Measurements from ENCODE around the gene MCL1. TPM values are rescaled to one million over a fixed set of nuclear protein-coding genes. Genes with fewer than 3 reads are reported as not detected.
A peak's percentile ranks its signal among the peaks of the same experiment; 100 is the strongest.

The MCL1 gene
- total RNA-seq, 1 donor from 2014 or later, result 154 TPM

DNA sequence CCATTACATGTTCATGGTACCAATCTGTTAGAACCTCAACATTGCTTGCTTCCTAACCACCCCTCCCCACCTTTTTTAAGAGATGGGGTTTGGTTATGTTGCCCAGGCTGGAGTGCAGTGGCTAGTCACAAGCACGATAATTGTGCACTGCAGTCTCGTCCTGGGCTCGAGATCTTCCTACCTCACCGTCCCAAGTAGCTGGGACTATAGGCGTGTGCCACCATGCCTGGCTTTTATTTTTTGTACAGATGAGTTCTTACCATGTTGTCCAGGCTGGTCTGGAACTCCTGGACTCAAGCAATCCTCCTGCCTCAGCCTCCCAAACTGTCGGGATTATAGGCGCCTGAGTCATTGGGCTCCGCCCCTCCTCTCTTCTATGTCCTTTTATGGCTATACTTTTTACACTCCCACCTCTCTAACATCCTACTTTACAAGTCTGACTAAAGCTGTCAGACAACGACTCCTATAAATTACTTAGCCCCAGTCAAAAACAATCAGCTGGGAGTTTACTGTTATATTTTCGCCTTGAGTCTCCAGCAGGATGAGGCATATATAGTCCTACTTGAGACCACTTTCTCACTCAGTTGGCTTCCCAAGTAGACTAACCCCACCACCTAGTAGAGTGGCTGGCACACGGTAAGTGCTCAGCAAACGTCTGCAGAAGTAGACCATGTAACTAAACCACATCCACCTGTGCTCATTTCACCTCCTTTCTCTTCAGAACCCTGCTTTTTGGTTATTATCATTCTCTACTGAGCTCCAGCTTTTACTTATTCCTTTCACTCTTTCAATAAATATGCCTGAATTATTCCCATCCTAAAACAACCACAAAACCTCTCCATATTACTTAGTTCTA lies 36.2 kb upstream of the MCL1 start:
- peaks cover 5% of the 10 kb centered on the region for H3K36me3 Mint-ChIP-seq (ENCODE audit: unreplicated experiment)
- H3K27ac Mint-ChIP-seq (ENCODE audit: unreplicated experiment), result no peak overlapping the region
- no peak overlapping the region for H3K4me3 Mint-ChIP-seq (ENCODE audit: unreplicated experiment)
- DNase-seq, result no peak
- peaks cover 5% of the 10 kb centered on the region for H3K27me3 Mint-ChIP-seq (ENCODE audit: unreplicated experiment)
- H3K9me3 Mint-ChIP-seq (ENCODE audit: unreplicated experiment), result peaks cover 3% of the 10 kb centered on the region
- TF ChIP-seq, protein P1, sequence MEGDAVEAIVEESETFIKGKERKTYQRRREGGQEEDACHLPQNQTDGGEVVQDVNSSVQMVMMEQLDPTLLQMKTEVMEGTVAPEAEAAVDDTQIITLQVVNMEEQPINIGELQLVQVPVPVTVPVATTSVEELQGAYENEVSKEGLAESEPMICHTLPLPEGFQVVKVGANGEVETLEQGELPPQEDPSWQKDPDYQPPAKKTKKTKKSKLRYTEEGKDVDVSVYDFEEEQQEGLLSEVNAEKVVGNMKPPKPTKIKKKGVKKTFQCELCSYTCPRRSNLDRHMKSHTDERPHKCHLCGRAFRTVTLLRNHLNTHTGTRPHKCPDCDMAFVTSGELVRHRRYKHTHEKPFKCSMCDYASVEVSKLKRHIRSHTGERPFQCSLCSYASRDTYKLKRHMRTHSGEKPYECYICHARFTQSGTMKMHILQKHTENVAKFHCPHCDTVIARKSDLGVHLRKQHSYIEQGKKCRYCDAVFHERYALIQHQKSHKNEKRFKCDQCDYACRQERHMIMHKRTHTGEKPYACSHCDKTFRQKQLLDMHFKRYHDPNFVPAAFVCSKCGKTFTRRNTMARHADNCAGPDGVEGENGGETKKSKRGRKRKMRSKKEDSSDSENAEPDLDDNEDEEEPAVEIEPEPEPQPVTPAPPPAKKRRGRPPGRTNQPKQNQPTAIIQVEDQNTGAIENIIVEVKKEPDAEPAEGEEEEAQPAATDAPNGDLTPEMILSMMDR (IDR thresholded peaks at IDR 0.05; ENCODE audit: partially characterized antibody, unreplicated experiment), result no peak
- no peaks in the 10 kb centered on the region for H3K4me1 Mint-ChIP-seq (ENCODE audit: low read depth, unreplicated experiment)

DNA sequence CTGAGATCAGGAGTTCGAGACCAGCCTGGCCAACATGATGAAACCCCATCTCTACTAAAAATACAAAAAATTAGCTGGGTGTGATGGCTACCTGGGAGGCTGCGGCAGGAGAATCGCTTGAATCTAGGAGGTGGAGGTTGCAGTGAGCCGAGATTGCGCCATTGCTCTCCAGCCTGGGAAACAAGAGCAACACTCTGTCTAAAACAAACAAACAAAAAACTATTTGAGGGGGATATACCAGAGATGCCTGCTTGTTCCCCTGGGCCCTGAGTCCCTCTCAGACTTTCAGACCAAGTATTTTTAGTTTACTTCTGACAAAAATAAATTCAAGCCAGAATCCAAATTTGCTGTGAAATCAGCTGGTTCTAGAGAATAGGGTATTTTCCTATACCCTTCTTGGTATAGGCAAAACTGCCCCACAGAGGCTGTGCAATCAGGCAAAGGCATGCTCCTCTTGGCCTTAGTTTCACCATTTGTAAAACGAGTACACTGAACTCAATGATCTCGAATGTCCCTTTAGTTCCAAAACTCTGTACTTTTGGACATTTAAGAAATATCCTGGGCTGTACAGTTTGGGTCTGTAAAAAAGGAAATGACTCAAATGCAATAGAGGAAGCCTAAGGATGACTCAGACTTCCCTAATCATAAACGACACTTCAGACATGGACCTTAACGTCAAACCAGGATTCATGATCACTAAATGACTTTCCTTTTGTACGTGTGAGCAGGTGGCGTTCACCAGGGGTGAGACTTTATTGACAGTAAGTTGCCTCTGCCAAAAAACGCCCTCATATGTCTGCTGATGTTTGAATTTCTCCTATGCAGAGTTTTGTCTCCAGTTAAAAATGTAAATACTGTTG lies 33.9 kb upstream of the MCL1 start:
- no peak for DNase-seq
- no peak overlapping the region for H3K4me3 Mint-ChIP-seq (ENCODE audit: unreplicated experiment)
- TF ChIP-seq, protein P1 (IDR thresholded peaks at IDR 0.05; ENCODE audit: partially characterized antibody, unreplicated experiment), result no peak
- no peak overlapping the region for H3K27ac Mint-ChIP-seq (ENCODE audit: unreplicated experiment)
- peaks cover 3% of the 10 kb centered on the region for H3K9me3 Mint-ChIP-seq (ENCODE audit: unreplicated experiment)
- H3K27me3 Mint-ChIP-seq (ENCODE audit: unreplicated experiment), result peaks cover 5% of the 10 kb centered on the region
- peaks cover 5% of the 10 kb centered on the region for H3K36me3 Mint-ChIP-seq (ENCODE audit: unreplicated experiment)
- H3K4me1 Mint-ChIP-seq (ENCODE audit: low read depth, unreplicated experiment), result no peaks in the 10 kb centered on the region

DNA sequence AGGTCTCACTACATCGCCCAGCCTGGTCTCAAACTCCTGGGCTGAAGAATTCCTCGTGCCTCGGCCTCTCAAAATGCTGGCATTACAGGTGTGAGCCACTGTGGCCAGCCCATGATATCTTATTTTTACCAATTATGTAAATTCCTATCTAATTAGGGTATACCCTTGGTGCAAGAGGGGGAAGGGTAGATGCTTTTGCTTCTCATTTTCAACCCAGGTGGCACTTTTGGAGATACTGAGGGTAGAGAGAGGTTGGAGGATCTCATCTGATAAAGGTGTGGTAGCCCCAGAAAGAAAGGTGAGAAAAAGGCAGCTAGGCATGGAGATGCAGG lies 32.6 kb upstream of the MCL1 start:
- Mint-ChIP-seq H3K9me3 (ENCODE audit: unreplicated experiment) (peaks cover 3% of the 10 kb centered on the region), H3K27ac (ENCODE audit: unreplicated experiment) (no peak overlapping the region), H3K4me1 (ENCODE audit: low read depth, unreplicated experiment) (no peaks in the 10 kb centered on the region), H3K36me3 (ENCODE audit: unreplicated experiment) (peaks cover 5% of the 10 kb centered on the region), H3K4me3 (ENCODE audit: unreplicated experiment) (peak overlapping the region; percentile 15), H3K27me3 (ENCODE audit: unreplicated experiment) (peaks cover 5% of the 10 kb centered on the region)
- TF ChIP-seq, protein P1 (IDR thresholded peaks at IDR 0.05; ENCODE audit: partially characterized antibody, unreplicated experiment), result no peak
- no peak for DNase-seq

DNA sequence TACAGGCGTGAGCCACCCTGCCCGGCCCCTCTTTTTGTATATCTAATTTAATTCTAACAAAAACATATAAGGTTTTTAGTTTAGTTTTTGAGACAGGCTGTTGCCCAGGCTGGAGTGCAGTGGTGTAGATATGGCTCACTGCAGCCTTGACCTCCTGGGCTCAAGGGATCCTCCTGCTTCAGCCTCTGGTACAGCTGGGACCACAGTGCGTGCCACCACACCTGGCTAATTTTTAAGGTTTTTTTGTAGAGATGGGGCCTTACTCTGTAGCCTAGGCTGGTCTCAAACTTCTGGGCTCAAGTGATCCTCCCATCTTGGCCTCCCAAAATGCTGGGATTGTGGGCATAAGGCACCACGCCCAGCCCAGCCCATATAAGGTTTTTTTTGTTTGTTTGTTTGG lies 31.2 kb upstream of the MCL1 start:
- TF ChIP-seq, protein P1 (IDR thresholded peaks at IDR 0.05; ENCODE audit: partially characterized antibody, unreplicated experiment), result no peak
- Mint-ChIP-seq H3K27ac (ENCODE audit: unreplicated experiment) (no peak overlapping the region), H3K4me3 (ENCODE audit: unreplicated experiment) (no peak overlapping the region), H3K9me3 (ENCODE audit: unreplicated experiment) (peaks cover 3% of the 10 kb centered on the region), H3K36me3 (ENCODE audit: unreplicated experiment) (peaks cover under 1% of the 10 kb centered on the region), H3K4me1 (ENCODE audit: low read depth, unreplicated experiment) (no peaks in the 10 kb centered on the region), H3K27me3 (ENCODE audit: unreplicated experiment) (peaks cover 3% of the 10 kb centered on the region)
- DNase-seq, result no peak
